K562 (cell line): ENCODE results near the gene PTPRG. TPM values are rescaled to one million over a fixed set of nuclear protein-coding genes. Genes with fewer than 3 reads are reported as not detected.

ENCODE experiments used
- ATAC-seq: fragments of 200-7000 bp; cut with Tn5 transposase; 3 replicates; pipeline ENCODE4 v1.9.1; 2020; ENCODE audit warnings: moderate library complexity
- BruUV-seq: library from RNA; stranded (reverse); fragments of 400-500 nt; replicated peaks from 2 replicates; lab custom pipeline; 2021; lab: Mats Ljungman, UMichigan
- CTCF ChIA-PET: fragments of 300-600 bp; formaldehyde crosslinking; extraction: SDS; loops from one replicate; lab custom pipeline; 2021; ENCODE audit warnings: low intra/inter-chr PET ratio; lab: Yijun Ruan, JAX
- POLR2A ChIA-PET: fragments of 300-600, 350-650 bp; sonication (Branson Sonifier 250); formaldehyde crosslinking; extraction: SDS; loops from one replicate; lab custom pipeline; 2021; ENCODE audit warnings: antibody characterized with exemption, inconsistent platforms; lab: Yijun Ruan, JAX
- DNase-seq, 4 experiments: peaks; one replicate each; pipeline versions ENCODE4 v3.0.0 to v3.0.0-alpha.2; 2011 to 2018; ENCODE audit warnings: low spot score in 3 of 4, mixed read lengths in 3 of 4; ENCODE audit errors: extremely low read depth in 1 of 4
- FAIRE-seq: peaks from 2 replicates; lab custom pipeline; 2011; peaks lifted over from hg19 to GRCh38; lab: Jason Lieb, UNC
- H2AFZ ChIP-seq: 2 replicates; pipeline ENCODE4 v1.6.0; 2011; ENCODE audit warnings: low read depth, low read length, control low read depth, inconsistent platforms
- H3K27ac ChIP-seq: fragments of 200-600 bp; 3 replicates; pipeline ENCODE4 v1.8.0; 2011; ENCODE audit warnings: low read depth, mild to moderate bottlenecking, control low read depth, inconsistent platforms, low read length, moderate library complexity, mixed read lengths; ENCODE audit errors: extremely low read depth
- H3K27me3 ChIP-seq, 2 experiments: fragments of 300-600 bp in 1 of 2; 2 replicates in 1 of 2; 3 replicates in 1 of 2; pipeline versions ENCODE4 v1.6.0 to v1.8.0; 2011; ENCODE audit warnings: inconsistent platforms in 2 of 2, low read length in 2 of 2, mild to moderate bottlenecking in 1 of 2, mixed read lengths in 1 of 2, moderate library complexity in 1 of 2; ENCODE audit not compliant: control insufficient read depth in 2 of 2, insufficient read depth in 2 of 2
- H3K36me3 ChIP-seq: fragments of 300-600 bp; 3 replicates; pipeline ENCODE4 v1.8.0; 2011; ENCODE audit warnings: mild to moderate bottlenecking, low read length, inconsistent platforms; ENCODE audit not compliant: control insufficient read depth, insufficient read depth
- H3K4me1 ChIP-seq, 2 experiments: fragments of 200-600 bp in 1 of 2; replicated peaks in 1 of 2; 2 replicates in 1 of 2; 3 replicates in 1 of 2; pipeline versions ENCODE4 v1.5.1 to v1.8.0; 2011; ENCODE audit warnings: inconsistent platforms in 2 of 2, low read length in 2 of 2, mild to moderate bottlenecking in 1 of 2, mixed read lengths in 1 of 2, moderate library complexity in 1 of 2; ENCODE audit not compliant: control insufficient read depth in 2 of 2, insufficient read depth in 2 of 2
- H3K4me2 ChIP-seq: 2 replicates; pipeline ENCODE4 v1.6.1; 2011; ENCODE audit warnings: low read length, control low read depth, inconsistent platforms, mixed read lengths; ENCODE audit not compliant: insufficient read depth
- H3K4me3 ChIP-seq: fragments of 200-600 bp; sonication (generic), shearing (Covaris generic); 2 replicates; pipeline ENCODE4 v1.5.1; 2016; ENCODE audit warnings: control low read depth, inconsistent platforms
- H3K79me2 ChIP-seq: fragments of 200-600 bp; 3 replicates; pipeline ENCODE4 v1.8.0; 2011; ENCODE audit warnings: low read length, inconsistent platforms; ENCODE audit not compliant: control insufficient read depth, insufficient read depth
- H3K9ac ChIP-seq, 2 experiments: 2 replicates each; pipeline versions ENCODE4 v1.6.0 to v1.6.1; 2011; ENCODE audit warnings: low read depth in 2 of 2, low read length in 2 of 2, control low read depth in 1 of 2, inconsistent platforms in 1 of 2, mild to moderate bottlenecking in 1 of 2, mixed read lengths in 1 of 2; ENCODE audit not compliant: insufficient read depth in 1 of 2
- H3K9me1 ChIP-seq: one replicate; pipeline ENCODE4 v1.6.0; 2011; ENCODE audit warnings: inconsistent platforms, mild to moderate bottlenecking, low read length, moderate library complexity; ENCODE audit not compliant: control insufficient read depth, insufficient read depth
- H3K9me3 ChIP-seq: replicated peaks from 2 replicates; pipeline ENCODE4 v1.5.1; 2011; ENCODE audit warnings: low read depth, low read length, inconsistent platforms; ENCODE audit not compliant: control insufficient read depth, insufficient read depth
- H4K20me1 ChIP-seq: replicated peaks from 2 replicates; pipeline ENCODE4 v1.6.1; 2011; ENCODE audit warnings: low read length, inconsistent platforms, mixed read lengths; ENCODE audit not compliant: control insufficient read depth, insufficient read depth
- CCNT2 ChIP-seq: IDR thresholded peaks from 2 replicates; pipeline ENCODE4 v1.6.1; 2011; ENCODE audit warnings: borderline replicate concordance, low read depth, mild to moderate bottlenecking, moderate library complexity, mixed read lengths, low read length; ENCODE audit not compliant: insufficient read length; ENCODE audit errors: extremely low read depth
- EHMT2 ChIP-seq: fragments of 450-650 bp; IDR thresholded peaks from 2 replicates; pipeline ENCODE4 v1.6.1; 2018; ENCODE audit warnings: antibody characterized with exemption
- KLF6 ChIP-seq: fragments of 250-450 bp; sonication (Bioruptor Pico); IDR thresholded peaks from 2 replicates; pipeline ENCODE4 v1.4.0; 2020; ENCODE audit warnings: mild to moderate bottlenecking, moderate library complexity, borderline replicate concordance
- NRF1 ChIP-seq, 2 experiments: fragments of 450-650 bp; IDR thresholded peaks in 1 of 2; conservative IDR thresholded peaks in 1 of 2; 2 replicates each; pipeline ENCODE4 v1.6.1; 2014; ENCODE audit warnings: mild to moderate bottlenecking in 2 of 2
- PRMT5 ChIP-seq: sonication (generic); formaldehyde crosslinking; IDR thresholded peaks from 2 replicates; pipeline ENCODE4 v1.5.0; 2020; ENCODE audit warnings: missing genetic modification reagents
- RREB1 ChIP-seq: fragments of 250-450 bp; sonication (Bioruptor Pico); IDR thresholded peaks from 2 replicates; pipeline ENCODE4 v1.4.0; 2020
- SIN3B ChIP-seq: fragments of 450-650 bp; IDR thresholded peaks from 2 replicates; pipeline ENCODE4 v1.6.1; 2017; ENCODE audit warnings: low read depth, mild to moderate bottlenecking, moderate library complexity
- SMAD3 ChIP-seq: fragments of 450-650 bp; formaldehyde crosslinking; conservative IDR thresholded peaks from 2 replicates; pipeline ENCODE4 v1.4.0; 2020; ENCODE audit warnings: mild to moderate bottlenecking
- TGIF2 ChIP-seq: sonication (generic); formaldehyde crosslinking; IDR thresholded peaks from 2 replicates; pipeline ENCODE4 v1.8.1; 2022; ENCODE audit warnings: mild to moderate bottlenecking, missing genetic modification reagents, moderate library complexity
- THAP7 ChIP-seq: fragments of 250-450 bp; sonication (Bioruptor Pico); IDR thresholded peaks from 2 replicates; pipeline ENCODE4 v1.5.0; 2021
- ZNF224 ChIP-seq: sonication (generic); formaldehyde crosslinking; IDR thresholded peaks from 2 replicates; pipeline ENCODE4 v1.8.0; 2022; ENCODE audit warnings: mild to moderate bottlenecking, missing genetic modification reagents
- WGBS: fragments of 100-300 bp; shearing (Covaris generic); methylation state at CpG from one replicate; pipeline ENCODE4 v1.1.6; 2016; ENCODE audit warnings: low coverage, mixed read lengths; ENCODE audit not compliant: insufficient coverage; ENCODE audit errors: missing lambda C conversion rate; 5-methylcytosine and 5-hydroxymethylcytosine counted together
- in situ Hi-C: fragments of 300-500 bp; cut with MboI; formaldehyde crosslinking; loops from 4 replicates; pipeline ENCODE4 v1.15.0; 2018; ENCODE audit warnings: inconsistent platforms, mixed read lengths
- intact Hi-C: fragments of 100-400 bp; cut with micrococcal nuclease; formaldehyde crosslinking; loops from 2 replicates; pipeline ENCODE4 v1.14.2; 2022
- polyA plus RNA-seq, 8 experiments: library from polyadenylated mRNA; depleted of rRNA in 4 of 8; stranded (reverse) in 5 of 8; unstranded in 3 of 8; fragments of >200 nt; fragmentation: Nextera tagmentation in 2 of 8; fragmentation: Illumina TruSeq in 1 of 8; extraction: Ambion mirVana in 2 of 8; extraction: Trizol in 1 of 8; gene quantifications; 2 replicates each; pipeline versions ENCODE4 v1.2.1 to v1.2.3, GENCODE V29; 2011 to 2014; ENCODE audit warnings: inconsistent platforms in 1 of 8, missing spikeins in 1 of 8
- total RNA-seq, 7 experiments: library from RNA; depleted of rRNA in 6 of 7; stranded (reverse); fragments of >200 nt in 6 of 7; fragmentation: Illumina TruSeq in 2 of 7; extraction: Trizol in 2 of 7; gene quantifications; 2 replicates each; pipeline versions ENCODE4 v1.2.1 to v1.2.3, GENCODE V29; 2011 to 2021; ENCODE audit warnings: low replicate concordance in 1 of 7

Gene PTPRG
- total and polyA plus RNA-seq, 9 of the 15 experiments (the other 6 are each of a cell fraction or from before 2014, with no cell fraction given) = 0.16 TPM; not detected in 8

GRCh38 chr3:62019906-62020305 lies 458.5 kb downstream of the PTPRG start:
- Histone ChIP-seq H3K9ac (no peak overlapping the region), H3K27ac (no peak overlapping the region), H4K20me1 (no peaks in the 10 kb centered on the region), H3K9me1 (no peaks in the 10 kb centered on the region), H3K4me1 (no peaks in the 10 kb centered on the region), H3K4me3 (no peak overlapping the region), H2AFZ (no peak overlapping the region), H3K27me3 (no peaks in the 10 kb centered on the region), H3K9me3 (no peaks in the 10 kb centered on the region), H3K79me2 (no peaks in the 10 kb centered on the region), H3K36me3 (no peaks in the 10 kb centered on the region), H3K4me2 (no peak overlapping the region)
- no TSS peak for BruUV-seq
- in situ Hi-C loops (no loop called here), intact Hi-C loops (no loop called here)
- CTCF ChIA-PET = no interaction called here
- POLR2A ChIA-PET = no interaction called here
- FAIRE-seq = no peak
- DNase-seq = no peak
- no peak for ATAC-seq
- TF ChIP-seq RREB1 (CRISPR knock-in tag) (no peak), CCNT2 (no peak), SIN3B (no peak), PRMT5 (CRISPR knock-in tag) (no peak), TGIF2 (no peak), SMAD3 (CRISPR knock-in tag) (no peak), KLF6 (CRISPR knock-in tag) (no peak), EHMT2 (no peak), THAP7 (CRISPR knock-in tag) (no peak), NRF1 (conservative IDR thresholded peaks at IDR 0.05 in 1 of 2, IDR thresholded peaks at IDR 0.05 in 1 of 2) (no peak), ZNF224 (CRISPR knock-in tag) (no peak)
- WGBS = 0% methylated on average over 1 of the region's 1 CpG
